Mammary epithelial cell (primary cell): ENCODE results near the gene ZBTB9.

ENCODE experiments used
- EZH2 ChIP-seq: IDR thresholded peaks from 2 replicates; pipeline ENCODE4 v1.6.1; 2012; ENCODE audit warnings: low read length, inconsistent platforms, borderline replicate concordance
- TF ChIP-seq, protein P1 (sequence below), 2 donors: IDR thresholded peaks in 1 of 2; conservative IDR thresholded peaks in 1 of 2; 2 replicates each; pipeline ENCODE4 v1.5.1; 2011 to 2012; ENCODE audit warnings: inconsistent platforms in 2 of 2, low read length in 2 of 2, mild to moderate bottlenecking in 2 of 2, control low read depth in 1 of 2, low read depth in 1 of 2; ENCODE audit not compliant: insufficient read depth in 1 of 2; ENCODE audit errors: extremely low read depth in 1 of 2

GRCh38 chr6:33453393-33454008, 875 bp upstream of the ZBTB9 start:
- TF ChIP-seq, protein P1, sequence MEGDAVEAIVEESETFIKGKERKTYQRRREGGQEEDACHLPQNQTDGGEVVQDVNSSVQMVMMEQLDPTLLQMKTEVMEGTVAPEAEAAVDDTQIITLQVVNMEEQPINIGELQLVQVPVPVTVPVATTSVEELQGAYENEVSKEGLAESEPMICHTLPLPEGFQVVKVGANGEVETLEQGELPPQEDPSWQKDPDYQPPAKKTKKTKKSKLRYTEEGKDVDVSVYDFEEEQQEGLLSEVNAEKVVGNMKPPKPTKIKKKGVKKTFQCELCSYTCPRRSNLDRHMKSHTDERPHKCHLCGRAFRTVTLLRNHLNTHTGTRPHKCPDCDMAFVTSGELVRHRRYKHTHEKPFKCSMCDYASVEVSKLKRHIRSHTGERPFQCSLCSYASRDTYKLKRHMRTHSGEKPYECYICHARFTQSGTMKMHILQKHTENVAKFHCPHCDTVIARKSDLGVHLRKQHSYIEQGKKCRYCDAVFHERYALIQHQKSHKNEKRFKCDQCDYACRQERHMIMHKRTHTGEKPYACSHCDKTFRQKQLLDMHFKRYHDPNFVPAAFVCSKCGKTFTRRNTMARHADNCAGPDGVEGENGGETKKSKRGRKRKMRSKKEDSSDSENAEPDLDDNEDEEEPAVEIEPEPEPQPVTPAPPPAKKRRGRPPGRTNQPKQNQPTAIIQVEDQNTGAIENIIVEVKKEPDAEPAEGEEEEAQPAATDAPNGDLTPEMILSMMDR (conservative IDR thresholded peaks at IDR 0.05 in 1 of 2, IDR thresholded peaks at IDR 0.05 in 1 of 2; ENCODE audit: extremely low read depth in 1 of 2, insufficient read depth in 1 of 2, low read depth in 1 of 2, low read length in 2 of 2) = no peak
- no peak for TF ChIP-seq EZH2
